OCI-LY3 (cell line): Measurements from ENCODE around the gene PEX11G.

Source experiments
- H2AFZ ChIP-seq: fragments of 200-600, 300-600 bp; shearing (Covaris generic); 2 replicates; pipeline ENCODE4 v1.6.0; 2014; ENCODE audit warnings: antibody characterized with exemption, low read depth, low read length
- H3K27ac ChIP-seq: fragments of 200-600, 300-600 bp; sonication (generic); 2 replicates; pipeline ENCODE4 v1.5.1; 2014; ENCODE audit warnings: mild to moderate bottlenecking, low read length, moderate library complexity, mixed read lengths
- H3K27me3 ChIP-seq: fragments of 200-600, 300-600 bp; sonication (generic); 2 replicates; pipeline ENCODE4 v1.6.1; 2014; ENCODE audit warnings: low read depth, low read length, mixed read lengths
- H3K36me3 ChIP-seq: fragments of 200-600, 300-600 bp; sonication (generic); replicated peaks from 2 replicates; pipeline ENCODE3; 2014; ENCODE audit warnings: low read depth, low read length, mixed read lengths
- H3K4me1 ChIP-seq: fragments of 300-600, 200-600 bp; sonication (generic); 2 replicates; pipeline ENCODE4 v1.6.1; 2014; ENCODE audit warnings: low read length, mixed read lengths
- H3K4me2 ChIP-seq: fragments of 200-600, 300-600 bp; sonication (generic); 2 replicates; pipeline ENCODE4 v1.6.1; 2014; ENCODE audit warnings: low read length, mixed read lengths
- H3K4me3 ChIP-seq: fragments of 300-600, 200-600 bp; sonication (generic); 2 replicates; pipeline ENCODE4 v1.5.1; 2014; ENCODE audit warnings: antibody characterized with exemption, mild to moderate bottlenecking, low read length, moderate library complexity
- H3K79me2 ChIP-seq: fragments of 300-600, 200-600 bp; shearing (Covaris generic); 2 replicates; pipeline ENCODE4 v1.6.1; 2014; ENCODE audit warnings: mild to moderate bottlenecking, low read length, mixed read lengths
- H3K9ac ChIP-seq: fragments of 300-600, 200-600 bp; shearing (Covaris generic); 2 replicates; pipeline ENCODE4 v1.6.0; 2014; ENCODE audit warnings: mild to moderate bottlenecking, low read length, moderate library complexity
- H3K9me3 ChIP-seq: fragments of 200-600, 300-600 bp; shearing (Covaris generic); 2 replicates; pipeline ENCODE4 v1.6.1; 2014; ENCODE audit warnings: low read length, mixed read lengths; ENCODE audit not compliant: insufficient read depth
- H4K20me1 ChIP-seq: fragments of 200-600, 300-600 bp; sonication (generic); 2 replicates; pipeline ENCODE4 v1.6.1; 2016; ENCODE audit warnings: low read length, mixed read lengths; ENCODE audit not compliant: insufficient read depth
- CTCF ChIP-seq: fragments of 200-600, 300-600 bp; sonication (generic); IDR thresholded peaks from 2 replicates; pipeline ENCODE4 v1.5.1; 2014; ENCODE audit warnings: antibody characterized with exemption, low read length, low read depth
- EZH2phosphoT487 ChIP-seq: fragments of 200-600 bp; shearing (Covaris generic); IDR thresholded peaks from 2 replicates; pipeline ENCODE4 v1.6.1; 2018; ENCODE audit warnings: antibody characterized with exemption, mixed run types, low read depth

PEX11G gene

GRCh38 chr19:7520131-7521051 lies 31.6 kb upstream of the PEX11G start:
- peaks cover 11% of the 10 kb centered on the region for H3K4me1 ChIP-seq
- H3K9me3 ChIP-seq, result no peaks in the 10 kb centered on the region
- no peaks in the 10 kb centered on the region for H4K20me1 ChIP-seq
- H3K79me2 ChIP-seq, result 0 out of 2 replicates have a peak, but pooled peaks cover 5% of the 10 kb centered on the region
- H3K36me3 ChIP-seq, result no peaks in the 10 kb centered on the region
- no peak overlapping the region for H3K9ac ChIP-seq
- no peak overlapping the region for H3K27ac ChIP-seq
- TF ChIP-seq EZH2phosphoT487 (no peak), CTCF (no peak)
- H3K4me2 ChIP-seq, result no peak overlapping the region
- H3K27me3 ChIP-seq, result no peaks in the 10 kb centered on the region
- no peak overlapping the region for H2AFZ ChIP-seq
- no peak overlapping the region for H3K4me3 ChIP-seq

GRCh38 chr19:7519361-7520130 lies 30.7 kb upstream of the PEX11G start:
- H3K27ac ChIP-seq, result no peak overlapping the region
- no peaks in the 10 kb centered on the region for H3K27me3 ChIP-seq

GRCh38 chr19:7516878-7517277 lies 28.0 kb upstream of the PEX11G start:
- no peak overlapping the region for H2AFZ ChIP-seq
- H3K4me3 ChIP-seq, result no peak overlapping the region
- H3K9me3 ChIP-seq, result no peaks in the 10 kb centered on the region
- no peaks in the 10 kb centered on the region for H4K20me1 ChIP-seq
- H3K27me3 ChIP-seq, result peaks cover 7% of the 10 kb centered on the region; the same call in 1 of the 2 replicates
- no peak overlapping the region for H3K27ac ChIP-seq
- H3K36me3 ChIP-seq, result no peaks in the 10 kb centered on the region
- TF ChIP-seq EZH2phosphoT487, result no peak
- TF ChIP-seq CTCF, result no peak
- no peak overlapping the region for H3K9ac ChIP-seq
- no peaks in the 10 kb centered on the region for H3K79me2 ChIP-seq
- H3K4me1 ChIP-seq, result peaks cover 3% of the 10 kb centered on the region; the same call in 1 of the 2 replicates
- H3K4me2 ChIP-seq, result no peak overlapping the region

More at GRCh38 chr19:7519361-7520130, 30.7 kb upstream of the PEX11G start:
- Histone ChIP-seq H2AFZ (no peak overlapping the region), H3K9me3 (no peaks in the 10 kb centered on the region), H3K36me3 (no peaks in the 10 kb centered on the region), H3K4me2 (no peak overlapping the region), H3K9ac (no peak overlapping the region), H3K79me2 (0 out of 2 replicates have a peak, but pooled peaks cover 5% of the 10 kb centered on the region), H3K4me3 (no peak overlapping the region), H4K20me1 (no peaks in the 10 kb centered on the region), H3K4me1 (peaks cover 11% of the 10 kb centered on the region)
- TF ChIP-seq CTCF (no peak), EZH2phosphoT487 (no peak)

- H3K79me2 ChIP-seq, result no peaks in the 10 kb centered on the region
- H4K20me1 ChIP-seq, result no peaks in the 10 kb centered on the region
- H2AFZ ChIP-seq, result no peak overlapping the region
- H3K27ac ChIP-seq, result no peak overlapping the region
- H3K9me3 ChIP-seq, result no peaks in the 10 kb centered on the region
- no peaks in the 10 kb centered on the region for H3K36me3 ChIP-seq
- no peaks in the 10 kb centered on the region for H3K4me1 ChIP-seq
- H3K4me2 ChIP-seq, result no peak overlapping the region
- H3K9ac ChIP-seq, result no peak overlapping the region
- H3K27me3 ChIP-seq, result peaks cover 7% of the 10 kb centered on the region; the same call in 1 of the 2 replicates
- TF ChIP-seq CTCF (no peak), EZH2phosphoT487 (no peak)
- no peak overlapping the region for H3K4me3 ChIP-seq
Measured at GRCh38 chr19:7516333-7516732, 27.5 kb upstream of the PEX11G start.
